Tibial nerve (tissue), 4 donors: Measurements from ENCODE around the gene OTOA.
"Not testable (repeated sequence)": the region's sequence is repeated elsewhere in the genome, so short reads cannot be mapped to it uniquely, and the experiment has no call there.

Experiments
- CTCF ChIP-seq, 5 experiments: fragments of 200-600 bp in 3 of 5; fragments of 450-650 bp in 2 of 5; sonication (generic) in 3 of 5; IDR thresholded peaks; one replicate each; pipeline ENCODE4 v1.5.1; 2016 to 2019; ENCODE audit warnings: antibody characterized with exemption in 5 of 5, mild to moderate bottlenecking in 3 of 5, moderate library complexity in 2 of 5
- EP300 ChIP-seq, 2 donors: sonication (generic); formaldehyde crosslinking; IDR thresholded peaks; one replicate each; pipeline ENCODE4 v1.6.1; 2017; ENCODE audit warnings: antibody characterized with exemption in 2 of 2, mild to moderate bottlenecking in 1 of 2
- POLR2A ChIP-seq, 2 donors: fragments of 450-650 bp; IDR thresholded peaks; one replicate each; pipeline ENCODE4 v1.6.1; 2017; ENCODE audit warnings: antibody characterized with exemption in 2 of 2, mild to moderate bottlenecking in 2 of 2, moderate library complexity in 2 of 2

- not testable (repeated sequence) for TF ChIP-seq POLR2A, CTCF, EP300 (IDR thresholded peaks at IDR 0.05)
Measured at GRCh38 chr16:21635694-21636093, 28.1 kb upstream of the OTOA start.
